Endothelial cell (in vitro differentiated cells): ENCODE measurements around the gene TMEM245. TPM values are rescaled to one million over a fixed set of nuclear protein-coding genes. Genes with fewer than 3 reads are reported as not detected.

Source experiments
- DNase-seq: peaks from one replicate; pipeline ENCODE4 v3.0.0; 2021; ENCODE audit warnings: low spot score
- H3K27ac Mint-ChIP-seq: one replicate; pipeline ENCODE4 v1.8.0; 2021; ENCODE audit warnings: mixed read lengths, inconsistent platforms; ENCODE audit not compliant: unreplicated experiment
- H3K27me3 Mint-ChIP-seq: one replicate; pipeline ENCODE4 v1.8.0; 2021; ENCODE audit warnings: mild to moderate bottlenecking, moderate library complexity, mixed read lengths, inconsistent platforms; ENCODE audit not compliant: unreplicated experiment
- H3K36me3 Mint-ChIP-seq: one replicate; pipeline ENCODE4 v1.8.0; 2021; ENCODE audit warnings: mild to moderate bottlenecking, low read depth, mixed read lengths, inconsistent platforms; ENCODE audit not compliant: unreplicated experiment
- H3K4me1 Mint-ChIP-seq: one replicate; pipeline ENCODE4 v1.8.0; 2021; ENCODE audit warnings: mild to moderate bottlenecking, mixed read lengths, inconsistent platforms; ENCODE audit not compliant: unreplicated experiment
- H3K4me3 Mint-ChIP-seq: one replicate; pipeline ENCODE4 v1.8.0; 2021; ENCODE audit warnings: mild to moderate bottlenecking, mixed read lengths, inconsistent platforms; ENCODE audit not compliant: unreplicated experiment
- H3K9me3 Mint-ChIP-seq: one replicate; pipeline ENCODE4 v1.8.0; 2021; ENCODE audit warnings: mixed read lengths, inconsistent platforms; ENCODE audit not compliant: unreplicated experiment
- total RNA-seq: library from RNA; stranded (reverse); fragmentation: NEBNext Ultra II Directional; extraction: Animal tissue kit (Norgen Biotek cat#: 25700); gene quantifications from one replicate; pipeline ENCODE4 v1.2.1, GENCODE V29; 2021; ENCODE audit not compliant: unreplicated experiment
- TF ChIP-seq, protein P1 (sequence below): fragments of 200-600 bp; sonication (generic); IDR thresholded peaks from one replicate; pipeline ENCODE4 v1.5.0; 2021; ENCODE audit warnings: antibody characterized with exemption; ENCODE audit not compliant: unreplicated experiment

TMEM245 gene
- total RNA-seq, 1 donor from 2014 or later: 32.6 TPM

- DNase-seq: no peak
- Mint-ChIP-seq H3K9me3 (no peaks in the 10 kb centered on the region), H3K27ac (peak overlapping the region; percentile 0), H3K4me3 (no peak overlapping the region), H3K27me3 (no peaks in the 10 kb centered on the region), H3K4me1 (peaks cover 5% of the 10 kb centered on the region), H3K36me3 (no peaks in the 10 kb centered on the region)
- TF ChIP-seq, protein P1, sequence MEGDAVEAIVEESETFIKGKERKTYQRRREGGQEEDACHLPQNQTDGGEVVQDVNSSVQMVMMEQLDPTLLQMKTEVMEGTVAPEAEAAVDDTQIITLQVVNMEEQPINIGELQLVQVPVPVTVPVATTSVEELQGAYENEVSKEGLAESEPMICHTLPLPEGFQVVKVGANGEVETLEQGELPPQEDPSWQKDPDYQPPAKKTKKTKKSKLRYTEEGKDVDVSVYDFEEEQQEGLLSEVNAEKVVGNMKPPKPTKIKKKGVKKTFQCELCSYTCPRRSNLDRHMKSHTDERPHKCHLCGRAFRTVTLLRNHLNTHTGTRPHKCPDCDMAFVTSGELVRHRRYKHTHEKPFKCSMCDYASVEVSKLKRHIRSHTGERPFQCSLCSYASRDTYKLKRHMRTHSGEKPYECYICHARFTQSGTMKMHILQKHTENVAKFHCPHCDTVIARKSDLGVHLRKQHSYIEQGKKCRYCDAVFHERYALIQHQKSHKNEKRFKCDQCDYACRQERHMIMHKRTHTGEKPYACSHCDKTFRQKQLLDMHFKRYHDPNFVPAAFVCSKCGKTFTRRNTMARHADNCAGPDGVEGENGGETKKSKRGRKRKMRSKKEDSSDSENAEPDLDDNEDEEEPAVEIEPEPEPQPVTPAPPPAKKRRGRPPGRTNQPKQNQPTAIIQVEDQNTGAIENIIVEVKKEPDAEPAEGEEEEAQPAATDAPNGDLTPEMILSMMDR: no peak
These were observed 27.2 kb downstream of the TMEM245 start for GRCh38 chr9:109092587-109092986.

DNA sequence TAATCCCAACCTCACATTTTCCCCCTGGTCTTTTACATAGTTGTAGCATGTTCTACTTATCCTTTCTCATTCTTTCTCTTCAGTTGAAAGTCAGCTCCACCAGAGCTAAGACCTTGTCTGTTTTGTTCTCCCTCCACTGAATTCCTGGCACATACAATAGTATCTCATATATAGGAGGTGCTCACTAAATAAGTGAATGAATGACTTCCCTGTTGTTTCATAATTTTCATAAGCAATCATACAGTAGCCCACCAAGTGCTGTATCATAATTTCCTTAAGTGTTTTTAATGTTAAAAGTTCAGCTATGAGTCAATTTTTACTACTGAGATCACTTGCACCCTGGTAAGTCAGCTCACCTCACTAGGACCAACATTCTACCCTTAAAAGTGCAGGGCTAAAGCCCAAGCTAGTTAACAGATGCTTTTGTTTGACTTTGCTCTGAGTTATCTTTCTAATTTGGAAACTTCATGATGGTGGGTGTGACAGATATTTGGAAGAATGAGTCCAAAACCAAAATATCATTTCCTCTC lies 27.6 kb downstream of the TMEM245 start:
- Mint-ChIP-seq H3K9me3 (no peaks in the 10 kb centered on the region), H3K4me1 (peaks cover 5% of the 10 kb centered on the region), H3K36me3 (no peaks in the 10 kb centered on the region), H3K4me3 (no peak overlapping the region), H3K27me3 (no peaks in the 10 kb centered on the region), H3K27ac (no peak overlapping the region)
- no peak for DNase-seq
- TF ChIP-seq, protein P1: no peak

- Mint-ChIP-seq H3K4me3 (no peak overlapping the region), H3K27ac (no peak overlapping the region), H3K4me1 (peaks cover 7% of the 10 kb centered on the region), H3K36me3 (no peaks in the 10 kb centered on the region), H3K9me3 (no peaks in the 10 kb centered on the region), H3K27me3 (no peaks in the 10 kb centered on the region)
- no peak for DNase-seq
- TF ChIP-seq, protein P1: no peak
These were observed 31.5 kb downstream of the TMEM245 start for GRCh38 chr9:109088221-109088620.

DNA sequence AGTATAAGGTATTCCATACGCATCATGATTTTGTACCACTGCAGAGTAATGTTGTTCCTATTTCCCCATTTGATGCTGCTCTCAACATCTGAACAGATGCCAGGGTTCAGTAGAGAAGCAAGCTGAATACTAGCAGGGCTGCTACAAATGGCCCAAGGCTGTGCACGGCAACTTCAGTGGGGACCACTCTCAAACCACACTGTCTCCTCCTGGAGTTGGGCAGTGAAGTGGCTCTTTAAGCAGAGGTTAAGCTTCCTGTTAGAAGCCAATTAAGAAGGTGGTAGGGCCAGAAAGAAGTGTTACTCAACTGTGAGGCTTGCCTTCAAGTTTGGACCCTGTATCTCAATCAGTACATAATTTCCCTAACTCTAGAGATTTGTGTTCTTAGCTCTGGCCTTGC lies 32.0 kb downstream of the TMEM245 start:
- H3K4me3 Mint-ChIP-seq: no peak overlapping the region
- TF ChIP-seq, protein P1: no peak
- no peak overlapping the region for H3K27ac Mint-ChIP-seq
- no peaks in the 10 kb centered on the region for H3K9me3 Mint-ChIP-seq
- no peaks in the 10 kb centered on the region for H3K36me3 Mint-ChIP-seq
- peaks cover 11% of the 10 kb centered on the region for H3K4me1 Mint-ChIP-seq
- DNase-seq: no peak
- no peaks in the 10 kb centered on the region for H3K27me3 Mint-ChIP-seq

- no peak overlapping the region for H3K27ac Mint-ChIP-seq
- TF ChIP-seq, protein P1: no peak
- peaks cover 12% of the 10 kb centered on the region for H3K4me1 Mint-ChIP-seq
- no peaks in the 10 kb centered on the region for H3K9me3 Mint-ChIP-seq
- no peaks in the 10 kb centered on the region for H3K27me3 Mint-ChIP-seq
- no peak for DNase-seq
- no peaks in the 10 kb centered on the region for H3K36me3 Mint-ChIP-seq
- H3K4me3 Mint-ChIP-seq: no peak overlapping the region
These were observed 33.5 kb downstream of the TMEM245 start for GRCh38 chr9:109086221-109086620.
